Skeletal muscle cell (primary cell): ENCODE data around the gene NT5M.
"Not testable (repeated sequence)": the region's sequence is repeated elsewhere in the genome, so short reads cannot be mapped to it uniquely, and the experiment has no call there.

Experiments used
- DNase-seq: peaks from one replicate; pipeline ENCODE4 v3.0.0-alpha.2; 2010; ENCODE audit warnings: low read depth
- H3K4me3 ChIP-seq: 2 replicates; pipeline ENCODE4 v1.5.1; 2011; ENCODE audit warnings: low read depth, mild to moderate bottlenecking, control low read depth, low read length, moderate library complexity

The NT5M gene

DNA sequence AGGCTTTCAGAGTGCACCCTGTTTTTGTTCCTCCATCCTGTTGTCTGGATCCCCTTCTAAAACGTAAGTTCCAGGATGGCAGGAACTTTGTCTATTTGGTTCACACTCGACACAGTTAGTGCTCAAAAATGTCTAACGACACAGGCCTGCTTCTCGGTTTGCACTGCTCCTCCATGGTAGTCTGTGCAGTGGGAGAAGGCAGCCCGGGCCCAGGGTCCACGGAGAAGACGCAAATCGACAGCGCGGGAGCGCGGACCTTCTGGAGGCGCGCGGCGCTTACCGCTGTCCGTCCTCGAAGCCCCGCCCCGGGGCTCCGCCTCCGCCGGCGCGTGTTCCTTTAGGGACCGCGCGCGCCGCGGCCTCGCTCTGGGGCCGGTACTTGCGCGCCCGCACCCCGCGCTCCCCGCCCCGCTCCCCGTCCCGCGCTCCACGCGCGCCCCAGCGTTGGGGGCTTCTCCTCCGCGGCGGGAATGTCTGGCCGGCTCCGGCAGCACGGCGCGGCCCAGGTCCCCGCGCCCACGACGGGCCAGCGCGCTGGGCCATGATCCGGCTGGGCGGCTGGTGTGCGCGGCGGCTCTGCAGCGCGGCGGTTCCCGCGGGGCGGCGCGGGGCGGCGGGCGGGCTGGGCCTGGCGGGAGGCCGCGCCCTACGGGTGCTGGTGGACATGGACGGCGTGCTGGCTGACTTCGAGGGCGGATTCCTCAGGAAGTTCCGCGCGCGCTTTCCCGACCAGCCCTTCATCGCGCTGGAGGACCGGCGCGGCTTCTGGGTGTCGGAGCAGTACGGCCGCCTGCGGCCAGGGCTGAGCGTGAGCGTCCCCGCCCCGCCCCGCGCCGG, at the start of gene NT5M:
TSS of gene NT5M (plus strand) at position 364 of the 837 bp plus-strand sequence. CDS start at position 542, 178 bp downstream.
- H3K4me3 ChIP-seq = peak within 1 kb of the TSS; percentile 63
- no peak for DNase-seq

DNA sequence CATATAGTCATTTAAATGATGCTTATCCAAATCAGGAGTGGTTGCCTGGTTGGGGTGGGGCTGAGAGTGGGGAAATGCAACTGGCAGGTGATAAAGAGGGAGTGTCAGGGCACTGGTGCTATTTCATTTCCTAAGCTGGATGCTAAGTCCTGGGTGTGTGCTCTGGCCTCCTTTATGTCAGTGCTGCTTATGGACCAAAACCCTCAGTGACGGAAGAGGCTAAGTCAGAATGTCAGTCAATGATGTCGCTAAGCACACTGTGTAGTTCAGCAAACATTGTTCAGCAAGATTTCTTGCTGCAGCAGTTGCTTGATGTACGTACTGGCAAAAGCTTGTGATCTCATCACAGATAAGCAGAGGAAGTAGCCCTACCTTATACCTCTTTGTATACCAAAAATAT, 49.8 kb upstream of the NT5M start:
- DNase-seq = no peak
- no peak overlapping the region for H3K4me3 ChIP-seq

DNA sequence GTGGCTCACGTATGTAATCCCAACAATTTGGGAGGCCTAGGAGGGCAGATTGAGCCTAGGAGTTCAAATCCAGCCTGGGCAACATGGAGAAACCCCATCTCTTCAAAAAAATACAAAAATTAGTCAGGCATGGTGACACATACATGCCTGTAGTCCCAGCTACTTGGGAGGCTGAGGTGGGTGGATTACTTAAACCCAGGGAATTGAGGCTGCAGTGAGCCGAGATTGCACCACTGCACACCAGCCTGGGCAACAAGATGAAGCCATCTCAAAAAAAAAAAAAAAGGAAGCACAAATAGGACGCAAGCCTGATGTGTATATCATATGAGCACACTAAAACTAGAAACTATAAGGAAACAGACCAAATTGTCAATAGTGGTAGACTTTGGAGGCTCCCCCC, 49.1 kb upstream of the NT5M start:
- peak; percentile 24 for DNase-seq
- H3K4me3 ChIP-seq = no peak overlapping the region

DNA sequence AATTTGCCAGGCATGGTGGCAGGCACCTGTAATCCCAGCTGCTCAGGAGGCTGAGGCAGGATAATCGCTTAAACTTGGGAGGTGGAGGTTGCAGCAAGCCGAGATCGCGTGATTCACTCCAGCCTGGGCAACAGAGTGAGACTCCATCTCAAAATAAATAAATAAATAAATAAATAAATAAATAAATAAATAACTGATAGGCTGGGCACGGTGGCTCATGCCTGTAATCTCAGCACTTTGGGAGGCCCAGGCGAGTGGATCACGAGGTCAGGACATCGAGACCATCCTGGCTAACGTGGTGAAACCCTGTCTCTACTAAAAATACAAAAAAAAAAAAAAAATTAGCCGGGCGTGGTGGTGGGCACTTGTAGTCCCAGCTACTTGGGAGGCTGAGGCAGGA, 47.5 kb upstream of the NT5M start:
- DNase-seq, H3K4me3 ChIP-seq: not testable (repeated sequence)

DNA sequence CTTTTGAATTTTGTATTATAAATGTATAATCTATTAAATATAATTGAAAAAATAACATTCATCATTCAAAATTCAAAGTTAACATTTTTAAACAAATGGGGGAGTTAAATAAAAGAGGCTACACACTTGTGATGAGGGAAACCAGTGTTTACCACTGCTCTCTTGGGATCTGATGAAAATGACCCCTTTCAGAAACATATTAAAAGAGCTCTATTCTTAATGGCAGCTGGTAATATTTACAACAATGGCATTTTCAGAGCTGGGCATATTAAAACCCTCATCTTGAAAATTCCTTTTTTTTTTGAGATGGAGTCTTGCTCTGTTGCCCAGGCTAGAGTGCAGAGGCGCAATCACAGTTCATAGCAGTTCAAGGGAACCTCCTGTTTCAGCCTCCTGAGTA, 46.9 kb upstream of the NT5M start:
- H3K4me3 ChIP-seq = no peak overlapping the region
- no peak for DNase-seq

DNA sequence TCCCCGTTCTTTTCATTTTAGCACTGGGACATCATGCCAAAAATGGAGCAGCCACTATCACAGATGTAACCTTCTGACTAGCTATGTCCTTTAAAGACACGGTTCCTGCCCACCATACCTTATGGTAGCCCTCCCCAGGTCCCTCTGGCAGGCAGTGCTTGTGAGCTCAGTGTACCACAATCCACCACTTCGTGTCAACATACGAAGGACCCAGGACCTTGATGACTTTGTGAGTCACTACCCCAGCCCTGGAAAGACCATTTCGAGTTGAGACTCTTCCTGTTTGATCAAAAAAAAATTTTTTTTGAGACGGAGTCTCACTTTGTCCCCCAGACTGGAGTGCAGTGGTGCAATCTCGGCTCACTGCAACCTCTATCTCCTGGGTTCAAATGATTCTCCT, 45.2 kb upstream of the NT5M start:
- DNase-seq = no peak
- H3K4me3 ChIP-seq = no peak overlapping the region

DNA sequence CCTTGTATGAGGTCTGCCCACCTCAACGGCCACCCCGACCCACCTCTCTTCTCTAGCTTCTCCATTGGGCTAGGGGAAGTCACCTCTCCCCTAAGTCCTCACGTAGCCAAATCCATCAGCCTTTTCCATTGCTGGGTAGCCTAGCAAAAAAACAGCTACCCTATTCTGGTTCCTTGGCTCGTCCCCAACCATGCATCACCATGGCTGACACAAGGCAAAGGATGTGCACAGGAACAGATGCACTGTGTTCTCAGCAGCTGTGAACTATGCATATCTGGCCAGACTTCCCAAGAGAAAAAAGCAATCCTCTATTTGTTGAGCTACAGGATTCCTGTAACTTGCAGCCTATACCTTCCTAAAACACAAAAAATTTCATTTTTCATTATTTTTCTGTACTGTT, 44.2 kb upstream of the NT5M start:
- no peak overlapping the region for H3K4me3 ChIP-seq
- DNase-seq = no peak

DNA sequence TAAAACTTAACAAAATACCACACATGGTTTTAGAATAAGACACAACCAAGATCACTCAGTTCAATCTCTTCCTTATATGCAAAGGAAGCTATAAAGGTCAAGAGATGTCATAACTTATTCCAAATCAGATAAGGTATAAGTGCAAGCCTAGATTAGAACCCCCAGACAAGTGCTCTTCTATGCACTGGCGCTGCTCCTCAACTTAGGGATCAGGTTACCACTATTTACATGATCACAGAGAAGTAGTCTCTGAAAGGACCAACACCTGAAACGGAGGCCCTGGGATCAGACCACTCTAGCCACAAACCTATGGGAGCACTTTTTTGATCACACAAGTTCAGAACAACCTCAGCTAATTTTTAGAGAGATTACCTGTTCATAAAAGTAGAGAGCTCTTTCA, 38.7 kb upstream of the NT5M start:
- no peak overlapping the region for H3K4me3 ChIP-seq

DNA sequence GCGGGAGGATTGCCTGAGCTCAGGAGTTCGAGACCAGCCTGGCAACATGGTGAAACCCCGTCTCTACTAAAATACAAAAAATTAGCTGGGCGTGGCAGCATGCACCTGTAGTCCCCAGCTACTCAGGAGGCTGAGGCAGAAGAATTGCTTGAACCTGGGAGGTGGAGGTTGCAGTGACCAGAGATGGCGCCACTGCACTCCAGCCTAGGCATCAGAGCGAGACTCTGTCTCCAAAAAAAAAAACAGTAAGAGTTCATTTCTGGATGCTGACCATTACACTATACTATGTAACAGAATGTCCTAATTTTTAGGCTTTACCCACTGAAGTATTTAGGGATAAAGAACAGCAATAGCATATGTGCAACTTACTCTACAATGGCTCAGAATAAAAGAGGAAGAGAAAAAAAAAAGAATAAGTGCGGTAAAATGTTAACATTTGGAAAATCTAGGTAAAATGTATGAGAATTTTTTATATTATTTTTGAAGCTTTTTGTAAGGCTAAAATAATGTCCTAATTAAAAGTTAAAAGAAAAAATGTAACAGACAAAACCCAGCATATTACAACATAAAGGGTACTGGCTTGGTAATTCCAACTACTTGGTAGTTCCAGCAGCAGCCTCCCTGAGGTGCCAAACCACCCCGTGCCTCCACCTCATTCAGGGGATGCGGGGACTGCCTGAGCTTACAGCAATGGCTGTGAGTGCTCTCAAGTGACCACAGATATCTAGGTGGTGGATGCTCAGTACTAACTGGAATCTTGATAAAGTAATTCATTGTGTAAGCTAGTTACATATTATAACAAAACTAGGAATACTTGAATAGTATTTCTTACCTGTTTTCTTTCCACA, 33.0 kb upstream of the NT5M start:
- DNase-seq = no peak
- no peak overlapping the region for H3K4me3 ChIP-seq

More for the DNA sequence above, 38.7 kb upstream of the NT5M start:
- DNase-seq = no peak

DNA sequence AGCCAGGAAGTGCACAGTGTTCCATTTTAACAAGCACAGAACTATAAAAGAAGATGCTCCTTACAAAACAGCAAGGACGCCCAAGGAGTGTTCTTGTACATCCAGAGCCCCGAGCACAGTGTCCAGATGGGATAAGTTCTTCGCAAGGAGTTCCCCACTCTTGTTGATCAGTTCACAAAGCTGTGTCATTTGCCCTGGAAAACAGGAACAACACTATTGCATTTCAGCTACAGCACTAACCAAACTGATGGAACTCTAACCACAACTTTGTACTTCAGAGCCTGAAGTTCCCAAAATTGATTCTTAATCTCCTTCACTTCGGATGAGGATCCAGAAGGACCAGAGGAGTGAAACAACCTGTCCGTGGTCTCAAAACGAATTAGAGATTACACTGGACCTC, 27.2 kb upstream of the NT5M start:
- no peak overlapping the region for H3K4me3 ChIP-seq
- no peak for DNase-seq

DNA sequence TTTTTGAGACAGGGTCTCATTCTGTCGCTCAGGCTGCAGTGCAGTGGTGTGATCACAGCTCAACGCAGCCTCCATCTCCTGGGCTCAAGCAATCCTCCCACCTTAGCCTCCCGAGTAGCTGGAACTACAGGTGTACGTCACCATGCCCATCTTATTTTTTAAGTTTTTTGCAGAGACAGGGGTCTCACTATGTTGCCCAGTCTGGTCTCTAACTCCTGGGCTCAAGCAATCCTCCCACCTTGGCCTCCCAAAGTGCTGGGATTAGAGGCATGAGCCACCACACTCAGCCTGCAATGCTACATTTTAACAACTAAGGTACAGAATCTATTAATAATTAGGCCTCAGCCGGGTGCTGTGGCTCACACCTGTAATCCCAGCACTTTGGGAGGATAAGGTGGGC, 25.7 kb upstream of the NT5M start:
- DNase-seq = not testable (repeated sequence)

DNA sequence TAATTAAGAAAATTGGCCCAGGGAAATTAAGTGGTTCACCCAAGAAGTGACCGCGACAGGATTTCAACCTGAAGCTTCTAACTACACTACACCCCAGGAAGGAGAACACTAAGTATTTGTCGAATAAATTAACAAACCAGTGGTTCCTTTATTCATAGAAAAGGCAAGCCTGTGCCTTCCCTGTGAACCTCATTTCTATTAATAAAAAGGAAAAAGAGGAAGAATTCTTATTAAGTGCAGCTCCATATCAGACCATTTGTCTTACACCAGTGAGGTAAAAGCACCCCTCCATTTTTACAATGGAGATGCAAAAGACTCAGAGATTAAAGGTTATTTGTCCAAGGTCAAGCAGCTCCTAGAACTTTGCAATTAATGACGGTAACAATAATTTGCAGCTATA, 23.9 kb upstream of the NT5M start:
- no peak overlapping the region for H3K4me3 ChIP-seq
- DNase-seq = no peak

More for the DNA sequence above, 25.7 kb upstream of the NT5M start:
- H3K4me3 ChIP-seq = not testable (repeated sequence)

DNA sequence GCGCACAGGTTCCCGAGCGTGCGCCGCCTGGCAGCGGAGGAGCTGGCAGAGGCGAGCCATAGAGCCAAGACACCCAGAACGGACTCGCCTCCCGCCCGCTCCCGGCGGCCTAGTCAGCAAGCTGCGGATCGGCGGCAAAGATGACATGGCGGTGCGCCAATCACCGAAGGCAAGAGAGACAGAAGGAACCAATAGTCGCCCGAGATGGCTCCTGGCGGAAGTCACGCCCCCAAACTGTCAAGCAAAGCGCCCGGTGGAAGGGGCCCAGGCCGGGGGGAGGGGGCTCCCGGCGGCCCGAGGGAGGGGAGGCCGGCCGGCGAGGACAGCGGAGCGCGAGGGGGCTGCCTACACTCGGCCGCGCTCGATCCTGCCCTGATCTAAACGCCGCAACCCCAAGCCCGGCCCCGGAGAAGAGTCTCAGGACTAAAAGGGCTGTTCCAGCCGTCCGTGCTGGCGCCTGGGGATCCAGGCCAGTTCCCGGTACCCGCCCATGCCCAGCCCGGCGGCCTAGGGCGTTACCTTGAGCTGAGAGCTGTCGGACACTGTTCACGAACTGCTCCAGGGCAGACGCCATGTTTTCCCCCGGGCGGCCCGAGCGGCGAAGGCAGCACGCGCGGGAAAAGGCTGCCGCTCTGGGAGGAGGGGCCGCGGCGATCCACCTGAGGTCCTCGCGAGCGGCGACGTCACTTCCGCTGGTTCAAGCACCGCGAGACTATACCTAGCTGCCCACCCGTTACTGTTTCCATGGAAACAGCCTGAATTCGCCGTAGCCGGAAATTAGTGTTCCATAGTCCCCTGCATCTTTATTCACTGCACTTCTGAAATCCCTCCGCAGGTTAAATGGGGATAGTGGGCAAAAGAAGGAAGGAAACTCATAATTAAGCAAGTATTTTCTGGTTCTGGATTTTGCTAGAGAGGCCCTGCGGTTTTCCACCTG, 22.3 kb upstream of the NT5M start, which contains the start of gene COPS3:
TSS of gene COPS3 (minus strand) at position 634 of the 937 bp plus-strand sequence. CDS start at position 574, 60 bp downstream.
- H3K4me3 ChIP-seq = peak within 1 kb of the TSS; percentile 96
- peak; percentile 94 for DNase-seq

DNA sequence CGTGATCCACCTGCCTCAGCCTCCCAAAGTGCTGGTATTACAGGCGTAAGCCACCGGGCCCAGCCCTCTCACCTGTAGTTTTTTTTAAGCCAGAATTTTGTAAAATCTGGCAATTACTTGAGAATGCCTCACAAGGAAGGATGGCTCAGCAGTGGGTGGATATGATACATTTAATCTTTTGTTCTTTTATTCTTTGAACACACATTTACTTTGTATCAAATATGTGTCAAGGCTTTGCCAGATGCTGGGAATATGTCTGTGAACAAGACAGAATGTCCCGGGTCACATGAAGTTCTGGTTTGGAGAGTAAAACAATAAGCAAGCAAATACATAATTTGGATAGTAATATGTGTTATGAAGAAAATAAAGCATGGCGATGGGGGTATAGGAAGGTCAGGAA, 17.2 kb upstream of the NT5M start:
- no peak for DNase-seq
- H3K4me3 ChIP-seq = no peak overlapping the region

DNA sequence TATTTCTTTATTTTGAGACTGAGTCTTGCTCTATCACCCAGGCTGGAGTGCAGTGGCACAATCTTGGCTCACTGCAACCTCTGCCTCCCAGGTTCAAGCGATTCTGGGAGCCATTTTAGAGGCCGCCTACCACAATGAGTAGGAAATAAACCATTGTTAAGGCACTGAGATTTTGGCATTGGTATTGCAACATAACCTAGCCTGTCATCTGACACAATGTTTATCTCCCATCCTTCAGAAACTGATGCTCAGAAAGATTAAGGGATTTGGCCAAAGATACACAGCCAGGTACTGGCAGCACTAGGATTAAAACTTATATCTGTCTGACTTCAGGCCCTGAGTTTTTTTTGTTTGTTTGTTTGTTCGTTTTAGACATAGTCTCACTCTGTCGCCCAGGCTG, 14.1 kb upstream of the NT5M start:
- H3K4me3 ChIP-seq = no peak overlapping the region
- no peak for DNase-seq

DNA sequence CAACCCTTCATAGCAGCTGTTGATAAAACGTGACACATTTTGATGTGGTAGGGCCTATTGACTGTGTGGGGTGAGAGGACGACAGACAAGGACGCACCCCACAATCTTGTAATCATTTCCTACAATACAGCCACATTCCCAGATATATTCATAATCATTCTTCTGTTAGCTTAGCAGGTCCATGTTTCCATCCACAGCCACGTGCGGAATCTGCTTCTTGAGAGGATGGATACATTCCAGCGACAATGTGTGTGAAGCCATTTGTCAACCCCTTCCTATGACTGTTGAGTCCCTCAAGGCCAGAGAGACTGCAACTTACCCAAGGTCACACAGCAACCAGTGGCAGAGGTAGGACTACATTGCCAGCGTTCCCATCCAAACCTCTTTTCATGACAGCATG, 13.5 kb upstream of the NT5M start:
- H3K4me3 ChIP-seq = no peak overlapping the region
- no peak for DNase-seq

DNA sequence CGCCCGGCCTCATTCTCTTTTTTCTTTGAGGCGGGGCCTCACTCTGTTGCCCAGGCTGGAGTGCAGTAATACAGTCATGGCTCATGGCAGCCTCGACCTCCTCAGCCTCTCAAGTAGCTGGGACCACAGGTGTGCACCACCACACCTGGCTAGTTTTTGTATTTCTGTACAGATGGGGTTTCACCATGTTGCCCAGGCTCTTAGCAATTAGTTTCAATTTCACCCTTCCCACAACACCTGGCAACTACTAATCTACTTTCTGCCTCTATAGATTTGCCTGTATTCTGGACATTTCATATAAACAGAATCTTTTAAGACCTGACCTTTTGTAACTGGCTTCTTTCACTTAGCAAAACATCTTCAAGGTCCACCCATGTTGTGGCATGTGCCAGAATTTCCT, 8.0 kb upstream of the NT5M start:
- no peak for DNase-seq
- no peak overlapping the region for H3K4me3 ChIP-seq

DNA sequence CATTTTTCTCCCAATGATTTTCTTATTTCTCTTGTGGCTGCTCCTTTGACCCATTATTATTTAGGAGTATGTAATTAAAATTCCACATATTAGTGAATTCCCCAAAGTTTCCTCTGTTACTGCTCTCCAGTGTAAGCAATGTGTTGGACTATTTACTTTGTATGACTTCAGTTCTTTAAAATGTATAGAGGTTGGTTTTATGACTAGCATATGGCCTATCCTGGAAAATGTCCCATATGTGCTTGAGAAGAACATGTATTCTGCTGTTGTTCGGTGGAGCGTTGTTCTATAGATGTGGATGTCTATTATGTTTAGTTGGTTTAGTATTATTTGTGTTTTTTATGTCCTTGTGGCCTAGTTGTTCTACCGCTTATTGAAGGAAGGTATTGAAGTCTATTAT, 6.0 kb upstream of the NT5M start:
- peak; percentile 39 for DNase-seq

DNA sequence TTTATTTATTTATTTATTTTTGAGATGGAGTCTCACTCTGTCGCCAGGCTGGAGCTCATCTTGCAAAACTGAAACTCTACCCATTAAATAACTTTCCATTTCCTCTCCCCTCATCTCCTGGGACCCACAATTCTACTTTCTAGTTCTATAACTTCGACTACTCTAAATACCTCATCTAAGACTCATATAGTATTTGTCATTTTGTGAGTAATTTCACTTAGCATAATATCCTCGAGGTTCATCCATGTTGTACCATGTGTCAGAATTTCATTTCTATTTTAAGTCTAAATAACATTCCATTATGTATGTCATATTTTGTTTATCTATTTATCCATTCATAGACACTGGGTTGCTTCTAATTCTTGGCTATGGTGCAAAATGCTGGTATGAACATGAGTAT, 5.1 kb upstream of the NT5M start:
- DNase-seq = no peak
- H3K4me3 ChIP-seq = no peak overlapping the region

More for the DNA sequence above, 6.0 kb upstream of the NT5M start:
- H3K4me3 ChIP-seq = no peak overlapping the region
